Adipocyte (in vitro differentiated cells): ENCODE results near the gene FKBP1B.

ENCODE experiments used
- DNase-seq: peaks from one replicate; pipeline ENCODE4 v3.0.0-alpha.2; 2015; ENCODE audit warnings: low read depth
- H3K27me3 ChIP-seq: replicated peaks from 2 replicates; pipeline ENCODE4 v1.7.0; 2013; ENCODE audit warnings: mild to moderate bottlenecking, low read length, moderate library complexity; ENCODE audit not compliant: control insufficient read depth, insufficient read depth
- H3K36me3 ChIP-seq: 2 replicates; pipeline ENCODE4 v1.7.0; 2013; ENCODE audit warnings: low read length, mild to moderate bottlenecking, moderate library complexity; ENCODE audit not compliant: control insufficient read depth, insufficient read depth, severe bottlenecking
- H3K4me1 ChIP-seq: 2 replicates; pipeline ENCODE4 v1.7.0; 2013; ENCODE audit warnings: mild to moderate bottlenecking, low read length, moderate library complexity; ENCODE audit not compliant: control insufficient read depth, insufficient read depth
- H3K4me3 ChIP-seq: 2 replicates; pipeline ENCODE4 v1.7.0; 2013; ENCODE audit warnings: mild to moderate bottlenecking, low read length, moderate library complexity
- H3K9ac ChIP-seq: 2 replicates; pipeline ENCODE4 v1.7.0; 2013; ENCODE audit warnings: mild to moderate bottlenecking, low read length, moderate library complexity
- H3K9me3 ChIP-seq: 2 replicates; pipeline ENCODE4 v1.7.0; 2013; ENCODE audit warnings: mild to moderate bottlenecking, low read length, moderate library complexity; ENCODE audit not compliant: control insufficient read depth

The FKBP1B gene

GRCh38 chr2:24015562-24016375 lies 33.8 kb upstream of the FKBP1B start:
- Histone ChIP-seq H3K27me3 (peaks cover 11% of the 10 kb centered on the region), H3K36me3 (no peaks in the 10 kb centered on the region), H3K9ac (peak overlapping the region; percentile 13), H3K4me3 (no peak overlapping the region), H3K4me1 (peaks cover 16% of the 10 kb centered on the region), H3K9me3 (no peaks in the 10 kb centered on the region)
- DNase-seq = peak; percentile 88

GRCh38 chr2:24016376-24016761 lies 33.2 kb upstream of the FKBP1B start:
- DNase-seq = peak; percentile 22

GRCh38 chr2:24016853-24017703 lies 32.5 kb upstream of the FKBP1B start:
- Histone ChIP-seq H3K9ac (no peak overlapping the region), H3K4me3 (no peak overlapping the region), H3K36me3 (no peaks in the 10 kb centered on the region), H3K27me3 (no peaks in the 10 kb centered on the region), H3K4me1 (peaks cover 16% of the 10 kb centered on the region), H3K9me3 (no peaks in the 10 kb centered on the region)
- no peak for DNase-seq

More at GRCh38 chr2:24016376-24016761, 33.2 kb upstream of the FKBP1B start:
- peaks cover 16% of the 10 kb centered on the region for H3K4me1 ChIP-seq
- H3K27me3 ChIP-seq = peaks cover 5% of the 10 kb centered on the region
- H3K9me3 ChIP-seq = no peaks in the 10 kb centered on the region
- H3K4me3 ChIP-seq = no peak overlapping the region
- peak overlapping the region; percentile 13 for H3K9ac ChIP-seq
- no peaks in the 10 kb centered on the region for H3K36me3 ChIP-seq

GRCh38 chr2:24017711-24018110 lies 31.8 kb upstream of the FKBP1B start:
- H3K36me3 ChIP-seq = peaks cover 1% of the 10 kb centered on the region
- H3K9me3 ChIP-seq = no peaks in the 10 kb centered on the region
- H3K4me3 ChIP-seq = no peak overlapping the region
- H3K27me3 ChIP-seq = no peaks in the 10 kb centered on the region
- no peak for DNase-seq
- H3K9ac ChIP-seq = no peak overlapping the region
- peaks cover 16% of the 10 kb centered on the region for H3K4me1 ChIP-seq

GRCh38 chr2:24018241-24018640 lies 31.3 kb upstream of the FKBP1B start:
- H3K4me1 ChIP-seq = peaks cover 16% of the 10 kb centered on the region
- no peaks in the 10 kb centered on the region for H3K27me3 ChIP-seq
- no peak overlapping the region for H3K4me3 ChIP-seq
- H3K9me3 ChIP-seq = no peaks in the 10 kb centered on the region
- H3K36me3 ChIP-seq = peaks cover 6% of the 10 kb centered on the region
- no peak for DNase-seq
- H3K9ac ChIP-seq = no peak overlapping the region

- Histone ChIP-seq H3K4me3 (no peak overlapping the region), H3K9me3 (no peaks in the 10 kb centered on the region), H3K27me3 (no peaks in the 10 kb centered on the region), H3K4me1 (peaks cover 16% of the 10 kb centered on the region), H3K36me3 (peaks cover 6% of the 10 kb centered on the region), H3K9ac (no peak overlapping the region)
- DNase-seq = no peak
Observed at GRCh38 chr2:24019729-24020128, 29.8 kb upstream of the FKBP1B start.

- Histone ChIP-seq H3K27me3 (no peaks in the 10 kb centered on the region), H3K36me3 (peaks cover 6% of the 10 kb centered on the region), H3K9me3 (no peaks in the 10 kb centered on the region), H3K4me3 (no peak overlapping the region), H3K4me1 (peaks cover 14% of the 10 kb centered on the region), H3K9ac (no peak overlapping the region)
- no peak for DNase-seq
Observed at GRCh38 chr2:24020244-24020643, 29.3 kb upstream of the FKBP1B start.

GRCh38 chr2:24021122-24021998 lies 28.2 kb upstream of the FKBP1B start:
- H3K36me3 ChIP-seq = peaks cover 12% of the 10 kb centered on the region
- DNase-seq = peak; percentile 5
- H3K27me3 ChIP-seq = no peaks in the 10 kb centered on the region
- no peaks in the 10 kb centered on the region for H3K9me3 ChIP-seq
- H3K4me1 ChIP-seq = peaks cover 3% of the 10 kb centered on the region
- H3K4me3 ChIP-seq = no peak overlapping the region
- H3K9ac ChIP-seq = no peak overlapping the region

- H3K4me3 ChIP-seq = no peak overlapping the region
- no peak overlapping the region for H3K9ac ChIP-seq
- H3K27me3 ChIP-seq = no peaks in the 10 kb centered on the region
- peaks cover 17% of the 10 kb centered on the region for H3K36me3 ChIP-seq
- no peaks in the 10 kb centered on the region for H3K9me3 ChIP-seq
- H3K4me1 ChIP-seq = no peaks in the 10 kb centered on the region
- no peak for DNase-seq
Observed at GRCh38 chr2:24022324-24022974, 27.1 kb upstream of the FKBP1B start.

- no peak for DNase-seq
- Histone ChIP-seq H3K9ac (no peak overlapping the region), H3K4me1 (no peaks in the 10 kb centered on the region), H3K9me3 (no peaks in the 10 kb centered on the region), H3K27me3 (no peaks in the 10 kb centered on the region), H3K4me3 (no peak overlapping the region), H3K36me3 (peaks cover 17% of the 10 kb centered on the region)
Observed at GRCh38 chr2:24022975-24023575, 26.5 kb upstream of the FKBP1B start.
